ENCODE data around the gene KRTAP13-2. TPM values are rescaled to one million over a fixed set of nuclear protein-coding genes. Genes with fewer than 3 reads are reported as not detected.

Gene KRTAP13-2
- total RNA-seq, 1 experiment from 2014 or later = not detected

GRCh38 chr21:30340714-30341573 lies 31.1 kb downstream of the KRTAP13-2 start:
- peaks cover 0 to 4% (median 0%) of the 10 kb centered on the region in 3 experiments; a peak in 1 of 7 replicates for H3K36me3 Mint-ChIP-seq (ENCODE audit: insufficient read depth in 1 of 3, low read depth in 3 of 3)
- no peak overlapping the region for H3K27ac Mint-ChIP-seq
- H3K14ac ChIP-seq (ENCODE audit: insufficient read depth, low read length) = no peak overlapping the region
- H4K5ac ChIP-seq (ENCODE audit: insufficient read length, low read depth, low read length) = no peak overlapping the region
- no peak overlapping the region for H2BK5ac ChIP-seq (ENCODE audit: insufficient read length, low read length)
- TF ChIP-seq CTCF (conservative IDR thresholded peaks at IDR 0.05) = peak; percentile 94
- no peak overlapping the region for H3K4me3 Mint-ChIP-seq
- H4K20me1 ChIP-seq (ENCODE audit: control insufficient read depth, insufficient read depth, insufficient read length) = no peaks in the 10 kb centered on the region
- H3K23ac ChIP-seq (ENCODE audit: insufficient read length, low read depth, low read length) = no peak overlapping the region
- H3K18ac ChIP-seq (ENCODE audit: insufficient read length, low read depth, low read length) = no peak overlapping the region
- H3K79me1 ChIP-seq (ENCODE audit: insufficient read depth, low read depth, low read length, poor library complexity, severe bottlenecking) = no peaks in the 10 kb centered on the region
- H3K9me3 Mint-ChIP-seq = peaks cover 4 to 12% of the 10 kb centered on the region in 2 experiments; a peak in 4 of 5 replicates
- no peaks in the 10 kb centered on the region for H3K23me2 ChIP-seq (ENCODE audit: insufficient read length, low read depth, low read length, poor library complexity, severe bottlenecking)
- no peak overlapping the region for H3T11ph ChIP-seq (ENCODE audit: low read length)
- H3K9me3 ChIP-seq (ENCODE audit: control insufficient read depth, low read depth, low read length) = no peaks in the 10 kb centered on the region
- no peak overlapping the region for H3K4me2 ChIP-seq (ENCODE audit: insufficient read depth, insufficient read length, low read length)
- no CpG with 5 or more reads among the region's 2 CpGs for WGBS (ENCODE audit: extremely low coverage, insufficient read length, low lambda C conversion rate)
- H2BK20ac ChIP-seq (ENCODE audit: low read depth, low read length, poor library complexity, severe bottlenecking) = no peak overlapping the region
- no peak overlapping the region for H3K9ac ChIP-seq (ENCODE audit: extremely low read depth, insufficient read length, low read length)
- no peak overlapping the region for H2AK5ac ChIP-seq (ENCODE audit: insufficient read length, low read length)
- DNase-seq = peak; percentile 38
- no peaks in the 10 kb centered on the region; the same call in 1 of the 2 replicates for H3K79me2 ChIP-seq (ENCODE audit: insufficient read depth, low read length)
- no peak overlapping the region for H3K27ac ChIP-seq (ENCODE audit: insufficient read length, low read depth, low read length)
- H2BK120ac ChIP-seq (ENCODE audit: low read depth, low read length, poor library complexity, severe bottlenecking) = no peak overlapping the region
- no peak overlapping the region for H2AFZ ChIP-seq (ENCODE audit: low read length)
- no peaks in the 10 kb centered on the region for H3K4me1 Mint-ChIP-seq
- no peaks in the 10 kb centered on the region for H3K27me3 Mint-ChIP-seq (ENCODE audit: low read depth)
- H3K4ac ChIP-seq (ENCODE audit: low read depth, low read length) = no peak overlapping the region
- H2BK15ac ChIP-seq (ENCODE audit: low read depth, low read length) = no peak overlapping the region
- no peak overlapping the region for H3K56ac ChIP-seq (ENCODE audit: insufficient read length, low read depth, low read length)
- no peak overlapping the region for H2BK12ac ChIP-seq (ENCODE audit: insufficient read length, low read depth, low read length)
- no peaks in the 10 kb centered on the region for H3K4me1 ChIP-seq (ENCODE audit: insufficient read depth, low read length)
- H4K91ac ChIP-seq (ENCODE audit: insufficient read length, low read depth, low read length) = no peak overlapping the region
- H4K8ac ChIP-seq (replicated peaks; ENCODE audit: insufficient read length, low read depth, low read length) = no peak overlapping the region
- no peaks in the 10 kb centered on the region; the same call in 1 of the 2 replicates for H3K27me3 ChIP-seq (ENCODE audit: insufficient read depth, low read length)
